Liver (tissue), 9 donors: ENCODE data around the gene AIMP1. TPM values are rescaled to one million over a fixed set of nuclear protein-coding genes. Genes with fewer than 3 reads are reported as not detected.

Experiments
- DNase-seq: peaks from one replicate; pipeline ENCODE4 v3.0.0-alpha.2; 2017; ENCODE audit warnings: low spot score
- H3K27ac ChIP-seq, 2 donors: one replicate each; pipeline ENCODE4 v1.7.0; 2013; ENCODE audit warnings: inconsistent platforms in 2 of 2, low read length in 2 of 2, control low read depth in 1 of 2, low read depth in 1 of 2, mild to moderate bottlenecking in 1 of 2
- H3K27me3 ChIP-seq, 4 donors: one replicate each; pipeline versions ENCODE4 v1.6.1 to v1.7.0; 2013; ENCODE audit warnings: low read length in 3 of 4, inconsistent platforms in 1 of 4, mild to moderate bottlenecking in 1 of 4, moderate library complexity in 1 of 4; ENCODE audit not compliant: control insufficient read depth in 4 of 4, insufficient read depth in 4 of 4
- H3K36me3 ChIP-seq, 4 donors: one replicate each; pipeline versions ENCODE4 v1.6.1 to v1.7.0; 2013; ENCODE audit warnings: low read length in 3 of 4, mild to moderate bottlenecking in 3 of 4, low read depth in 1 of 4, moderate library complexity in 1 of 4; ENCODE audit not compliant: control insufficient read depth in 4 of 4, insufficient read depth in 3 of 4
- H3K4me1 ChIP-seq, 4 donors: one replicate each; pipeline versions ENCODE4 v1.6.1 to v1.7.0; 2013; ENCODE audit warnings: low read length in 3 of 4, mild to moderate bottlenecking in 3 of 4, moderate library complexity in 1 of 4; ENCODE audit not compliant: control insufficient read depth in 4 of 4, insufficient read depth in 4 of 4
- H3K4me3 ChIP-seq, 3 donors: one replicate each; pipeline versions ENCODE4 v1.6.1 to v1.7.0; 2013; ENCODE audit warnings: low read length in 3 of 3, control low read depth in 1 of 3, low read depth in 1 of 3, mild to moderate bottlenecking in 1 of 3
- H3K9ac ChIP-seq, 2 donors: one replicate each; pipeline ENCODE4 v1.7.0; 2013; ENCODE audit warnings: low read length in 2 of 2, mild to moderate bottlenecking in 2 of 2, moderate library complexity in 2 of 2, control low read depth in 1 of 2, low read depth in 1 of 2
- H3K9me3 ChIP-seq, 4 donors: one replicate each; pipeline versions ENCODE4 v1.6.1 to v1.7.0; 2013; ENCODE audit warnings: low read length in 3 of 4; ENCODE audit not compliant: control insufficient read depth in 4 of 4
- EGR1 ChIP-seq, 2 donors: IDR thresholded peaks; 2 replicates each; pipeline ENCODE4 v1.6.1; 2016 to 2018; ENCODE audit warnings: antibody characterized with exemption in 2 of 2, low read depth in 2 of 2
- FOXA1 ChIP-seq: IDR thresholded peaks from 2 replicates; pipeline ENCODE4 v1.6.1; 2016; ENCODE audit warnings: antibody characterized with exemption
- FOXA2 ChIP-seq: IDR thresholded peaks from 2 replicates; pipeline ENCODE4 v1.6.1; 2016; ENCODE audit warnings: antibody characterized with exemption
- HNF4A ChIP-seq, 2 donors: conservative IDR thresholded peaks; 2 replicates each; pipeline ENCODE4 v1.6.1; 2016; ENCODE audit warnings: antibody characterized with exemption in 2 of 2, mild to moderate bottlenecking in 2 of 2
- HNF4G ChIP-seq: IDR thresholded peaks from 2 replicates; pipeline ENCODE4 v1.6.1; 2016; ENCODE audit warnings: antibody characterized with exemption
- JUND ChIP-seq, 2 donors: IDR thresholded peaks; 2 replicates each; pipeline ENCODE4 v1.6.1; 2016; ENCODE audit warnings: antibody characterized with exemption in 2 of 2
- NR2F2 ChIP-seq: IDR thresholded peaks from 2 replicates; pipeline ENCODE4 v1.6.1; 2016; ENCODE audit warnings: antibody characterized with exemption
- RAD21 ChIP-seq, 2 donors: IDR thresholded peaks; 2 replicates each; pipeline ENCODE4 v1.6.1; 2016; ENCODE audit warnings: antibody characterized with exemption in 2 of 2, mild to moderate bottlenecking in 2 of 2
- RXRA ChIP-seq, 2 donors: IDR thresholded peaks; 2 replicates each; pipeline ENCODE4 v1.6.1; 2017 to 2018; ENCODE audit warnings: antibody characterized with exemption in 2 of 2, mild to moderate bottlenecking in 1 of 2
- SP1 ChIP-seq: IDR thresholded peaks from 2 replicates; pipeline ENCODE4 v1.6.1; 2018; ENCODE audit warnings: antibody characterized with exemption, mild to moderate bottlenecking
- TAF1 ChIP-seq: conservative IDR thresholded peaks from 2 replicates; pipeline ENCODE4 v1.6.1; 2016; ENCODE audit warnings: antibody characterized with exemption, mild to moderate bottlenecking
- YY1 ChIP-seq: IDR thresholded peaks from 2 replicates; pipeline ENCODE4 v1.6.1; 2016; ENCODE audit warnings: antibody characterized with exemption, mild to moderate bottlenecking
- ZBTB33 ChIP-seq: IDR thresholded peaks from 2 replicates; pipeline ENCODE4 v1.6.1; 2016; ENCODE audit warnings: antibody characterized with exemption
- WGBS: extraction: QIAGEN DNeasy Blood & Tissue Kit; methylation state at CpG from one replicate; pipeline ENCODE4 v1.1.7; 2013; 5-methylcytosine and 5-hydroxymethylcytosine counted together
- polyA plus RNA-seq, 2 donors: library from polyadenylated mRNA; stranded (reverse) in 1 of 2; unstranded in 1 of 2; fragments of 200-250 nt in 1 of 2; fragments of >200 nt in 1 of 2; fragmentation: Nextera tagmentation in 1 of 2; extraction: Ambion mirVana in 1 of 2; gene quantifications; one replicate each; pipeline versions ENCODE4 v1.2.1 to v1.2.3, GENCODE V29; 2013 to 2015
- total RNA-seq, 2 donors: library from RNA; depleted of rRNA; stranded (reverse); fragments of >200 nt; gene quantifications; one replicate each; pipeline ENCODE4 v1.2.3, GENCODE V29; 2014
- TF ChIP-seq, protein P1 (sequence below): fragments of 150-350 bp; IDR thresholded peaks from 2 replicates; pipeline ENCODE4 v1.5.1; 2017; ENCODE audit warnings: improper control_type of control experiment, low read depth, low read length; ENCODE audit not compliant: missing input control
- TF ChIP-seq, protein P2 (sequence below): IDR thresholded peaks from 2 replicates; pipeline ENCODE4 v1.6.1; 2016; ENCODE audit warnings: antibody characterized with exemption
- TF ChIP-seq, protein P3 (sequence below): IDR thresholded peaks from 2 replicates; pipeline ENCODE4 v1.6.1; 2016; ENCODE audit warnings: antibody characterized with exemption, mild to moderate bottlenecking
- donor health status: healthy.
- donor health status: healthy.
- donor health status: healthy.
- donor health status: healthy.
- donor health status: healthy.

The AIMP1 gene
- total and polyA plus RNA-seq, 4 donors, result 8.6 to 44.6 (median 10.5) TPM

- Histone ChIP-seq H3K9me3 (no peaks in the 10 kb centered on the region), H3K9ac (no peak overlapping the region), H3K4me1 (no peaks in the 10 kb centered on the region), H3K27ac (no peak overlapping the region), H3K36me3 (no peaks in the 10 kb centered on the region), H3K4me3 (no peak overlapping the region), H3K27me3 (peaks cover 0 to 2% (median 0%) of the 10 kb centered on the region in 4 donors)
- no peak for DNase-seq
- TF ChIP-seq SP1, result no peak
- no peak for TF ChIP-seq NR2F2
- TF ChIP-seq, protein P1, sequence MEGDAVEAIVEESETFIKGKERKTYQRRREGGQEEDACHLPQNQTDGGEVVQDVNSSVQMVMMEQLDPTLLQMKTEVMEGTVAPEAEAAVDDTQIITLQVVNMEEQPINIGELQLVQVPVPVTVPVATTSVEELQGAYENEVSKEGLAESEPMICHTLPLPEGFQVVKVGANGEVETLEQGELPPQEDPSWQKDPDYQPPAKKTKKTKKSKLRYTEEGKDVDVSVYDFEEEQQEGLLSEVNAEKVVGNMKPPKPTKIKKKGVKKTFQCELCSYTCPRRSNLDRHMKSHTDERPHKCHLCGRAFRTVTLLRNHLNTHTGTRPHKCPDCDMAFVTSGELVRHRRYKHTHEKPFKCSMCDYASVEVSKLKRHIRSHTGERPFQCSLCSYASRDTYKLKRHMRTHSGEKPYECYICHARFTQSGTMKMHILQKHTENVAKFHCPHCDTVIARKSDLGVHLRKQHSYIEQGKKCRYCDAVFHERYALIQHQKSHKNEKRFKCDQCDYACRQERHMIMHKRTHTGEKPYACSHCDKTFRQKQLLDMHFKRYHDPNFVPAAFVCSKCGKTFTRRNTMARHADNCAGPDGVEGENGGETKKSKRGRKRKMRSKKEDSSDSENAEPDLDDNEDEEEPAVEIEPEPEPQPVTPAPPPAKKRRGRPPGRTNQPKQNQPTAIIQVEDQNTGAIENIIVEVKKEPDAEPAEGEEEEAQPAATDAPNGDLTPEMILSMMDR, result no peak
- peak; percentile 56 to 70 for TF ChIP-seq JUND (IDR thresholded peaks at IDR 0.05)
- WGBS, result 77% methylated on average over 1 of the region's 1 CpG
Measured at GRCh38 chr4:106365613-106366012, 49.3 kb downstream of the AIMP1 start.

DNA sequence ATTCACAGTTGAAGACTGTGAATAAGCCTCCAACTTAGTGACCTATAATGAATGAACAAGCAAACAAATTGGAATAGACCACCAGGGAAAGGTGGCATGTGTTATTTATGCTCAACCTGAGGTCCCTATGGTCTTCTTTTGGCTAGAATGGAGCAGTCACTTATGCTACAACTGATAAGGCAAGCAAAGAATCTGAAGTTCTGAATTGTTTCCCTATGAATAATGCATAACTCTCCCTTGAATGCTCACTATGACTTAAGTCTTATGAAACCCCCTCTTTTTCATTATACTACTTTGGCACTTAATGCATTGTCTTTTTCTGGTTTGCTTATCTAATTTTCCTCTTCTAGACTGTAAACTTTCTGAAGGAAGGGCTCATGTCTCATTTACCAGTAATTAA lies 49.7 kb downstream of the AIMP1 start:
- peaks cover 0 to 2% (median 0%) of the 10 kb centered on the region in 4 donors for H3K27me3 ChIP-seq
- TF ChIP-seq SP1 (no peak), FOXA1 (no peak), JUND (IDR thresholded peaks at IDR 0.05) (no peak), EGR1 (IDR thresholded peaks at IDR 0.05; ENCODE audit: low read depth in 2 of 2) (no peak)
- TF ChIP-seq, protein P2, sequence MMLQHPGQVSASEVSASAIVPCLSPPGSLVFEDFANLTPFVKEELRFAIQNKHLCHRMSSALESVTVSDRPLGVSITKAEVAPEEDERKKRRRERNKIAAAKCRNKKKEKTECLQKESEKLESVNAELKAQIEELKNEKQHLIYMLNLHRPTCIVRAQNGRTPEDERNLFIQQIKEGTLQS, result no peak
- H3K27ac ChIP-seq, result no peak overlapping the region
- H3K4me3 ChIP-seq, result no peak overlapping the region
- no peak overlapping the region for H3K9ac ChIP-seq
- H3K9me3 ChIP-seq, result no peaks in the 10 kb centered on the region
- no peaks in the 10 kb centered on the region for H3K4me1 ChIP-seq
- no peaks in the 10 kb centered on the region for H3K36me3 ChIP-seq
- DNase-seq, result no peak

- no peak for TF ChIP-seq RXRA (IDR thresholded peaks at IDR 0.05)
- TF ChIP-seq NR2F2, result no peak
- no peak for TF ChIP-seq HNF4G
- TF ChIP-seq EGR1 (IDR thresholded peaks at IDR 0.05; ENCODE audit: low read depth in 2 of 2), result no peak
- no peak for TF ChIP-seq ZBTB33
- TF ChIP-seq, protein P1, result no peak
- no peak for TF ChIP-seq TAF1
- TF ChIP-seq, protein P2, result no peak
- no peak for TF ChIP-seq HNF4A (conservative IDR thresholded peaks at IDR 0.05)
- TF ChIP-seq FOXA2, result no peak
- TF ChIP-seq, protein P3, sequence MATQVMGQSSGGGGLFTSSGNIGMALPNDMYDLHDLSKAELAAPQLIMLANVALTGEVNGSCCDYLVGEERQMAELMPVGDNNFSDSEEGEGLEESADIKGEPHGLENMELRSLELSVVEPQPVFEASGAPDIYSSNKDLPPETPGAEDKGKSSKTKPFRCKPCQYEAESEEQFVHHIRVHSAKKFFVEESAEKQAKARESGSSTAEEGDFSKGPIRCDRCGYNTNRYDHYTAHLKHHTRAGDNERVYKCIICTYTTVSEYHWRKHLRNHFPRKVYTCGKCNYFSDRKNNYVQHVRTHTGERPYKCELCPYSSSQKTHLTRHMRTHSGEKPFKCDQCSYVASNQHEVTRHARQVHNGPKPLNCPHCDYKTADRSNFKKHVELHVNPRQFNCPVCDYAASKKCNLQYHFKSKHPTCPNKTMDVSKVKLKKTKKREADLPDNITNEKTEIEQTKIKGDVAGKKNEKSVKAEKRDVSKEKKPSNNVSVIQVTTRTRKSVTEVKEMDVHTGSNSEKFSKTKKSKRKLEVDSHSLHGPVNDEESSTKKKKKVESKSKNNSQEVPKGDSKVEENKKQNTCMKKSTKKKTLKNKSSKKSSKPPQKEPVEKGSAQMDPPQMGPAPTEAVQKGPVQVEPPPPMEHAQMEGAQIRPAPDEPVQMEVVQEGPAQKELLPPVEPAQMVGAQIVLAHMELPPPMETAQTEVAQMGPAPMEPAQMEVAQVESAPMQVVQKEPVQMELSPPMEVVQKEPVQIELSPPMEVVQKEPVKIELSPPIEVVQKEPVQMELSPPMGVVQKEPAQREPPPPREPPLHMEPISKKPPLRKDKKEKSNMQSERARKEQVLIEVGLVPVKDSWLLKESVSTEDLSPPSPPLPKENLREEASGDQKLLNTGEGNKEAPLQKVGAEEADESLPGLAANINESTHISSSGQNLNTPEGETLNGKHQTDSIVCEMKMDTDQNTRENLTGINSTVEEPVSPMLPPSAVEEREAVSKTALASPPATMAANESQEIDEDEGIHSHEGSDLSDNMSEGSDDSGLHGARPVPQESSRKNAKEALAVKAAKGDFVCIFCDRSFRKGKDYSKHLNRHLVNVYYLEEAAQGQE, result no peak
- TF ChIP-seq FOXA1, result no peak
- TF ChIP-seq RAD21 (IDR thresholded peaks at IDR 0.05), result no peak
- TF ChIP-seq SP1, result no peak
- TF ChIP-seq YY1, result no peak
- H3K27ac ChIP-seq, result no peak overlapping the region
- no peak overlapping the region for H3K4me3 ChIP-seq
- peaks cover 0 to 2% (median 0%) of the 10 kb centered on the region in 4 donors for H3K27me3 ChIP-seq
- 89% methylated on average over 5 of the region's 5 CpGs for WGBS
- H3K9me3 ChIP-seq, result no peaks in the 10 kb centered on the region
- no peaks in the 10 kb centered on the region for H3K4me1 ChIP-seq
- no peak overlapping the region for H3K9ac ChIP-seq
- H3K36me3 ChIP-seq, result no peaks in the 10 kb centered on the region
- DNase-seq, result no peak
Measured at GRCh38 chr4:106367072-106367471, 50.7 kb downstream of the AIMP1 start.
